GM23338 (cell line): ENCODE results near the gene KSR2. TPM values are rescaled to one million over a fixed set of nuclear protein-coding genes. Genes with fewer than 3 reads are reported as not detected.

Source experiments
- ATAC-seq: fragments of 200-7000 bp; cut with Tn5 transposase; 3 replicates; pipeline ENCODE4 v1.9.1; 2020
- DNase-seq: peaks from one replicate; pipeline ENCODE4 v3.0.0-alpha.2; 2015; ENCODE audit warnings: low spot score
- H2AFZ ChIP-seq: fragments of 200-600 bp; sonication (generic); 2 replicates; pipeline ENCODE4 v1.8.0; 2016; ENCODE audit warnings: antibody characterized with exemption, mild to moderate bottlenecking, moderate library complexity
- H3F3A ChIP-seq: fragments of 200-600 bp; sonication (generic); replicated peaks from 2 replicates; pipeline ENCODE4 v1.8.0; 2017; ENCODE audit warnings: antibody characterized with exemption, mixed run types, low read depth
- H3K27ac ChIP-seq: fragments of 200-600 bp; sonication (generic); 2 replicates; pipeline ENCODE4 v1.6.1; 2016; ENCODE audit warnings: low read depth
- H3K27me3 ChIP-seq: fragments of 200-600 bp; sonication (generic); 2 replicates; pipeline ENCODE4 v1.8.0; 2016; ENCODE audit warnings: mild to moderate bottlenecking, mixed run types, moderate library complexity; ENCODE audit not compliant: insufficient read depth
- H3K36me3 ChIP-seq: fragments of 200-600 bp; sonication (generic); 2 replicates; pipeline ENCODE4 v1.8.0; 2016; ENCODE audit warnings: mild to moderate bottlenecking; ENCODE audit not compliant: insufficient read depth
- H3K4me1 ChIP-seq: fragments of 200-600 bp; sonication (generic); 2 replicates; pipeline ENCODE4 v1.8.0; 2016; ENCODE audit warnings: mild to moderate bottlenecking, moderate library complexity; ENCODE audit not compliant: insufficient read depth
- H3K4me2 ChIP-seq: fragments of 200-600 bp; sonication (generic); 2 replicates; pipeline ENCODE4 v1.7.1; 2017; ENCODE audit warnings: mixed run types
- H3K4me3 ChIP-seq: fragments of 200-600 bp; sonication (generic); 2 replicates; pipeline ENCODE4 v1.6.1; 2016; ENCODE audit warnings: mixed run types
- H3K79me2 ChIP-seq: fragments of 200-600 bp; sonication (generic); replicated peaks from 2 replicates; pipeline ENCODE4 v1.8.0; 2017; ENCODE audit warnings: mild to moderate bottlenecking; ENCODE audit not compliant: insufficient read depth
- H3K9me2 ChIP-seq: fragments of 200-600 bp; sonication (generic); 2 replicates; pipeline ENCODE4 v1.8.0; 2017; ENCODE audit not compliant: insufficient read depth
- H4K20me1 ChIP-seq: fragments of 200-600 bp; sonication (generic); replicated peaks from 2 replicates; pipeline ENCODE4 v1.8.0; 2017; ENCODE audit warnings: mild to moderate bottlenecking; ENCODE audit not compliant: insufficient read depth
- H3K27ac Mint-ChIP-seq: 2 replicates; pipeline ENCODE4 v1.8.0; 2020; ENCODE audit warnings: inconsistent platforms, mild to moderate bottlenecking, moderate library complexity, mixed read lengths
- H3K27me3 Mint-ChIP-seq: 3 replicates; pipeline ENCODE4 v1.8.0; 2022; ENCODE audit warnings: low read depth, mild to moderate bottlenecking, moderate library complexity, mixed read lengths, inconsistent platforms; ENCODE audit not compliant: insufficient read depth, poor library complexity
- H3K36me3 Mint-ChIP-seq: 3 replicates; pipeline ENCODE4 v1.8.0; 2021; ENCODE audit warnings: low read depth, mild to moderate bottlenecking, inconsistent platforms, moderate library complexity, mixed read lengths
- H3K4me1 Mint-ChIP-seq: 3 replicates; pipeline ENCODE4 v1.8.0; 2020; ENCODE audit warnings: mild to moderate bottlenecking, inconsistent platforms, mixed read lengths
- H3K4me3 Mint-ChIP-seq: 3 replicates; pipeline ENCODE4 v1.8.0; 2021; ENCODE audit warnings: moderate library complexity, mild to moderate bottlenecking, inconsistent platforms, mixed read lengths
- H3K9me3 Mint-ChIP-seq: 3 replicates; pipeline ENCODE4 v1.8.0; 2020; ENCODE audit warnings: moderate library complexity, mild to moderate bottlenecking, inconsistent platforms, mixed read lengths
- CREB1 ChIP-seq: fragments of 250-450 bp; sonication (Bioruptor Pico); IDR thresholded peaks from 2 replicates; pipeline ENCODE4 v1.5.0; 2020; ENCODE audit warnings: low read depth, mild to moderate bottlenecking, moderate library complexity
- EZH2 ChIP-seq: fragments of 200-600 bp; sonication (generic); IDR thresholded peaks from one replicate; pipeline ENCODE4 v1.8.0; 2017; ENCODE audit warnings: antibody characterized with exemption, mild to moderate bottlenecking, low read depth; ENCODE audit not compliant: unreplicated experiment
- JUNB ChIP-seq: IDR thresholded peaks from one replicate; pipeline ENCODE4 v1.6.1; 2016; ENCODE audit warnings: antibody characterized with exemption; ENCODE audit not compliant: unreplicated experiment
- POLR2AphosphoS5 ChIP-seq: IDR thresholded peaks from 2 replicates; pipeline ENCODE4 v1.6.1; 2016; ENCODE audit warnings: antibody characterized with exemption, low read depth
- STAT1 ChIP-seq: IDR thresholded peaks from one replicate; pipeline ENCODE4 v1.6.1; 2016; ENCODE audit warnings: antibody characterized with exemption; ENCODE audit not compliant: unreplicated experiment
- ZNF114 ChIP-seq: fragments of 250-450 bp; sonication (Bioruptor Pico); IDR thresholded peaks from 2 replicates; pipeline ENCODE4 v1.5.0; 2020; ENCODE audit warnings: mild to moderate bottlenecking, moderate library complexity
- ZNF331 ChIP-seq: fragments of 250-450 bp; sonication (Bioruptor Pico); IDR thresholded peaks from 2 replicates; pipeline ENCODE4 v1.5.0; 2020; ENCODE audit warnings: low read depth, mild to moderate bottlenecking, moderate library complexity
- polyA plus RNA-seq: library from polyadenylated mRNA; unstranded; fragments of >200 nt; fragmentation: Nextera tagmentation; extraction: Ambion mirVana; gene quantifications from 2 replicates; pipeline ENCODE4 v1.2.1, GENCODE V29; 2016
- total RNA-seq: library from RNA; depleted of rRNA; stranded (reverse); fragments of >200 nt; shearing (Covaris generic); gene quantifications from 2 replicates; pipeline ENCODE4 v1.2.3, GENCODE V29; 2014
- TF ChIP-seq, protein P1 (sequence below): IDR thresholded peaks from one replicate; pipeline ENCODE4 v1.6.1; 2018; ENCODE audit warnings: antibody characterized with exemption; ENCODE audit not compliant: unreplicated experiment
- TF ChIP-seq, protein P2 (sequence below), 2 experiments: fragments of 200-600 bp in 1 of 2; sonication (generic) in 1 of 2; conservative IDR thresholded peaks; 2 replicates each; pipeline versions ENCODE4 v1.5.1 to v1.6.1; 2016 to 2017; ENCODE audit warnings: antibody characterized with exemption in 2 of 2, low read depth in 2 of 2, mild to moderate bottlenecking in 2 of 2, moderate library complexity in 1 of 2
- TF ChIP-seq, protein P3 (sequence below): fragments of 250-450 bp; sonication (Bioruptor Pico); IDR thresholded peaks from 2 replicates; pipeline ENCODE4 v1.5.0; 2020; ENCODE audit warnings: mild to moderate bottlenecking, moderate library complexity

The KSR2 gene
- total and polyA plus RNA-seq, 2 experiments from 2014 or later: 1.1 to 2.7 TPM

DNA sequence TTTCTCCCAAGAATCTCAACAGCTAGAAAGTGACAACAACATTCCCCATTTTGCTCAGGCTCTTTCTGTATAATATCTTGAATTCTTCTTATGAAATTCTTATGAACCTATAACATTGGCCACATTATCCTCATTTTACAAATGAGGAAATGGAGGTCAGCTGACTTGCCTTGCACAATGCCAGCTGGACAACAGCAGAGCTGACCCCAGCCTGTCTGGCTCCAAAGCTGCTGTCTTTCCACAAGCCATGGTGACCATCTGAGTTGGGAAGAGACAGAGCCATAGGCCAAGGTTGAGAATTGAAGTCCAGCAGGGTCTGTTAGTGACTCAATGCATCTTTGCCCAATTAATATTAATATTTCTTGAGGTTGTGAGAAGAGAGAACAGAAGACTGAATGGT lies 87.3 kb downstream of the KSR2 start:
- Mint-ChIP-seq H3K27ac (no peak overlapping the region), H3K27me3 (peaks cover 6% of the 10 kb centered on the region), H3K4me1 (peaks cover 11% of the 10 kb centered on the region; the same call in 2 of the 3 replicates), H3K4me3 (no peak overlapping the region), H3K9me3 (no peaks in the 10 kb centered on the region; the same call in 2 of the 3 replicates), H3K36me3 (no peaks in the 10 kb centered on the region)
- Histone ChIP-seq H3K4me2 (no peak overlapping the region), H3K27ac (no peak overlapping the region), H3K36me3 (no peaks in the 10 kb centered on the region), H3K27me3 (no peaks in the 10 kb centered on the region), H3F3A (no peaks in the 10 kb centered on the region), H4K20me1 (no peaks in the 10 kb centered on the region), H2AFZ (no peak overlapping the region), H3K9me2 (peaks cover 8% of the 10 kb centered on the region), H3K79me2 (no peaks in the 10 kb centered on the region), H3K4me3 (no peak overlapping the region), H3K4me1 (no peaks in the 10 kb centered on the region; the same call in 1 of the 2 replicates)
- DNase-seq (no peak), ATAC-seq (no peak)
- TF ChIP-seq, protein P1, sequence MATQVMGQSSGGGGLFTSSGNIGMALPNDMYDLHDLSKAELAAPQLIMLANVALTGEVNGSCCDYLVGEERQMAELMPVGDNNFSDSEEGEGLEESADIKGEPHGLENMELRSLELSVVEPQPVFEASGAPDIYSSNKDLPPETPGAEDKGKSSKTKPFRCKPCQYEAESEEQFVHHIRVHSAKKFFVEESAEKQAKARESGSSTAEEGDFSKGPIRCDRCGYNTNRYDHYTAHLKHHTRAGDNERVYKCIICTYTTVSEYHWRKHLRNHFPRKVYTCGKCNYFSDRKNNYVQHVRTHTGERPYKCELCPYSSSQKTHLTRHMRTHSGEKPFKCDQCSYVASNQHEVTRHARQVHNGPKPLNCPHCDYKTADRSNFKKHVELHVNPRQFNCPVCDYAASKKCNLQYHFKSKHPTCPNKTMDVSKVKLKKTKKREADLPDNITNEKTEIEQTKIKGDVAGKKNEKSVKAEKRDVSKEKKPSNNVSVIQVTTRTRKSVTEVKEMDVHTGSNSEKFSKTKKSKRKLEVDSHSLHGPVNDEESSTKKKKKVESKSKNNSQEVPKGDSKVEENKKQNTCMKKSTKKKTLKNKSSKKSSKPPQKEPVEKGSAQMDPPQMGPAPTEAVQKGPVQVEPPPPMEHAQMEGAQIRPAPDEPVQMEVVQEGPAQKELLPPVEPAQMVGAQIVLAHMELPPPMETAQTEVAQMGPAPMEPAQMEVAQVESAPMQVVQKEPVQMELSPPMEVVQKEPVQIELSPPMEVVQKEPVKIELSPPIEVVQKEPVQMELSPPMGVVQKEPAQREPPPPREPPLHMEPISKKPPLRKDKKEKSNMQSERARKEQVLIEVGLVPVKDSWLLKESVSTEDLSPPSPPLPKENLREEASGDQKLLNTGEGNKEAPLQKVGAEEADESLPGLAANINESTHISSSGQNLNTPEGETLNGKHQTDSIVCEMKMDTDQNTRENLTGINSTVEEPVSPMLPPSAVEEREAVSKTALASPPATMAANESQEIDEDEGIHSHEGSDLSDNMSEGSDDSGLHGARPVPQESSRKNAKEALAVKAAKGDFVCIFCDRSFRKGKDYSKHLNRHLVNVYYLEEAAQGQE: no peak
- TF ChIP-seq STAT1: no peak

DNA sequence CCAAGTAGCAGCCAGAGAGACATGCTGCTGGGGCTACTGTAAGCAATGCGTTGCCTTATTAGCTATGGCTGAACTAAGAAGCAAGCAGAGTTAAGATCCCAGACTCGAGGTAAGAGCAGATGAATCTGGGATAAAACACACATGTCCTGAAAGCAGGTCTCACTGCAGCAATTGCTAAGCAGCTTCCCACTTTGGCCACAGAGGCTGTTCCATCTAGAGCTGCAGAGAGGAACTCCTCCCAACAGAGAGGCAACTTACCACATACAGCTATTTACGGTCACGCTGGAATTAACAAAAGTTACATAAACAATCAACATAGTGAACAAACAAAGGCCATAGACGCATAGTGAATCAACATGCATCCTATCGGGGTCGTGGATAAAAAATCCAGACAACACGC lies 90.2 kb downstream of the KSR2 start:
- H3K27ac Mint-ChIP-seq: no peak overlapping the region
- TF ChIP-seq ZNF114 (CRISPR knock-in tag) (no peak), EZH2 (no peak), JUNB (no peak), POLR2AphosphoS5 (no peak), CREB1 (CRISPR knock-in tag) (no peak), ZNF331 (no peak)
- TF ChIP-seq, protein P2, sequence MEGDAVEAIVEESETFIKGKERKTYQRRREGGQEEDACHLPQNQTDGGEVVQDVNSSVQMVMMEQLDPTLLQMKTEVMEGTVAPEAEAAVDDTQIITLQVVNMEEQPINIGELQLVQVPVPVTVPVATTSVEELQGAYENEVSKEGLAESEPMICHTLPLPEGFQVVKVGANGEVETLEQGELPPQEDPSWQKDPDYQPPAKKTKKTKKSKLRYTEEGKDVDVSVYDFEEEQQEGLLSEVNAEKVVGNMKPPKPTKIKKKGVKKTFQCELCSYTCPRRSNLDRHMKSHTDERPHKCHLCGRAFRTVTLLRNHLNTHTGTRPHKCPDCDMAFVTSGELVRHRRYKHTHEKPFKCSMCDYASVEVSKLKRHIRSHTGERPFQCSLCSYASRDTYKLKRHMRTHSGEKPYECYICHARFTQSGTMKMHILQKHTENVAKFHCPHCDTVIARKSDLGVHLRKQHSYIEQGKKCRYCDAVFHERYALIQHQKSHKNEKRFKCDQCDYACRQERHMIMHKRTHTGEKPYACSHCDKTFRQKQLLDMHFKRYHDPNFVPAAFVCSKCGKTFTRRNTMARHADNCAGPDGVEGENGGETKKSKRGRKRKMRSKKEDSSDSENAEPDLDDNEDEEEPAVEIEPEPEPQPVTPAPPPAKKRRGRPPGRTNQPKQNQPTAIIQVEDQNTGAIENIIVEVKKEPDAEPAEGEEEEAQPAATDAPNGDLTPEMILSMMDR (conservative IDR thresholded peaks at IDR 0.05; ENCODE audit: low read depth in 2 of 2): no peak
- TF ChIP-seq, protein P3, sequence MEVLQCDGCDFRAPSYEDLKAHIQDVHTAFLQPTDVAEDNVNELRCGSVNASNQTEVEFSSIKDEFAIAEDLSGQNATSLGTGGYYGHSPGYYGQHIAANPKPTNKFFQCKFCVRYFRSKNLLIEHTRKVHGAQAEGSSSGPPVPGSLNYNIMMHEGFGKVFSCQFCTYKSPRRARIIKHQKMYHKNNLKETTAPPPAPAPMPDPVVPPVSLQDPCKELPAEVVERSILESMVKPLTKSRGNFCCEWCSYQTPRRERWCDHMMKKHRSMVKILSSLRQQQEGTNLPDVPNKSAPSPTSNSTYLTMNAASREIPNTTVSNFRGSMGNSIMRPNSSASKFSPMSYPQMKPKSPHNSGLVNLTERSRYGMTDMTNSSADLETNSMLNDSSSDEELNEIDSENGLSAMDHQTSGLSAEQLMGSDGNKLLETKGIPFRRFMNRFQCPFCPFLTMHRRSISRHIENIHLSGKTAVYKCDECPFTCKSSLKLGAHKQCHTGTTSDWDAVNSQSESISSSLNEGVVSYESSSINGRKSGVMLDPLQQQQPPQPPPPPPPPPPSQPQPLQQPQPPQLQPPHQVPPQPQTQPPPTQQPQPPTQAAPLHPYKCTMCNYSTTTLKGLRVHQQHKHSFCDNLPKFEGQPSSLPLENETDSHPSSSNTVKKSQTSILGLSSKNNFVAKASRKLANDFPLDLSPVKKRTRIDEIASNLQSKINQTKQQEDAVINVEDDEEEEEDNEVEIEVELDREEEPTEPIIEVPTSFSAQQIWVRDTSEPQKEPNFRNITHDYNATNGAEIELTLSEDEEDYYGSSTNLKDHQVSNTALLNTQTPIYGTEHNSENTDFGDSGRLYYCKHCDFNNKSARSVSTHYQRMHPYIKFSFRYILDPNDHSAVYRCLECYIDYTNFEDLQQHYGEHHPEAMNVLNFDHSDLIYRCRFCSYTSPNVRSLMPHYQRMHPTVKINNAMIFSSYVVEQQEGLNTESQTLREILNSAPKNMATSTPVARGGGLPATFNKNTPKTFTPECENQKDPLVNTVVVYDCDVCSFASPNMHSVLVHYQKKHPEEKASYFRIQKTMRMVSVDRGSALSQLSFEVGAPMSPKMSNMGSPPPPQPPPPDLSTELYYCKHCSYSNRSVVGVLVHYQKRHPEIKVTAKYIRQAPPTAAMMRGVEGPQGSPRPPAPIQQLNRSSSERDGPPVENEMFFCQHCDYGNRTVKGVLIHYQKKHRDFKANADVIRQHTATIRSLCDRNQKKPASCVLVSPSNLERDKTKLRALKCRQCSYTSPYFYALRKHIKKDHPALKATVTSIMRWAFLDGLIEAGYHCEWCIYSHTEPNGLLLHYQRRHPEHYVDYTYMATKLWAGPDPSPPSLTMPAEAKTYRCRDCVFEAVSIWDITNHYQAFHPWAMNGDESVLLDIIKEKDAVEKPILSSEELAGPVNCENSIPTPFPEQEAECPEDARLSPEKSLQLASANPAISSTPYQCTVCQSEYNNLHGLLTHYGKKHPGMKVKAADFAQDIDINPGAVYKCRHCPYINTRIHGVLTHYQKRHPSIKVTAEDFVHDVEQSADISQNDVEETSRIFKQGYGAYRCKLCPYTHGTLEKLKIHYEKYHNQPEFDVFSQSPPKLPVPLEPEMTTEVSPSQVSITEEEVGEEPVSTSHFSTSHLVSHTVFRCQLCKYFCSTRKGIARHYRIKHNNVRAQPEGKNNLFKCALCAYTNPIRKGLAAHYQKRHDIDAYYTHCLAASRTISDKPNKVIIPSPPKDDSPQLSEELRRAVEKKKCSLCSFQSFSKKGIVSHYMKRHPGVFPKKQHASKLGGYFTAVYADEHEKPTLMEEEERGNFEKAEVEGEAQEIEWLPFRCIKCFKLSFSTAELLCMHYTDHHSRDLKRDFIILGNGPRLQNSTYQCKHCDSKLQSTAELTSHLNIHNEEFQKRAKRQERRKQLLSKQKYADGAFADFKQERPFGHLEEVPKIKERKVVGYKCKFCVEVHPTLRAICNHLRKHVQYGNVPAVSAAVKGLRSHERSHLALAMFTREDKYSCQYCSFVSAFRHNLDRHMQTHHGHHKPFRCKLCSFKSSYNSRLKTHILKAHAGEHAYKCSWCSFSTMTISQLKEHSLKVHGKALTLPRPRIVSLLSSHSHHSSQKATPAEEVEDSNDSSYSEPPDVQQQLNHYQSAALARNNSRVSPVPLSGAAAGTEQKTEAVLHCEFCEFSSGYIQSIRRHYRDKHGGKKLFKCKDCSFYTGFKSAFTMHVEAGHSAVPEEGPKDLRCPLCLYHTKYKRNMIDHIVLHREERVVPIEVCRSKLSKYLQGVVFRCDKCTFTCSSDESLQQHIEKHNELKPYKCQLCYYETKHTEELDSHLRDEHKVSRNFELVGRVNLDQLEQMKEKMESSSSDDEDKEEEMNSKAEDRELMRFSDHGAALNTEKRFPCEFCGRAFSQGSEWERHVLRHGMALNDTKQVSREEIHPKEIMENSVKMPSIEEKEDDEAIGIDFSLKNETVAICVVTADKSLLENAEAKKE (CRISPR knock-in tag): no peak

More for the DNA sequence above, 90.2 kb downstream of the KSR2 start:
- Histone ChIP-seq H3K36me3 (no peaks in the 10 kb centered on the region), H3K79me2 (no peaks in the 10 kb centered on the region), H2AFZ (no peak overlapping the region; the same call in 1 of the 2 replicates), H3K27ac (no peak overlapping the region), H3K9me2 (peaks cover 8% of the 10 kb centered on the region), H3K4me3 (no peak overlapping the region), H4K20me1 (0 out of 2 replicates have a peak, but pooled peaks cover 7% of the 10 kb centered on the region), H3K27me3 (no peaks in the 10 kb centered on the region), H3F3A (no peaks in the 10 kb centered on the region), H3K4me2 (no peak overlapping the region), H3K4me1 (peaks cover 4% of the 10 kb centered on the region; the same call in 1 of the 2 replicates)
- H3K4me3 Mint-ChIP-seq: no peak overlapping the region
- no peaks in the 10 kb centered on the region for H3K36me3 Mint-ChIP-seq
- no peak for ATAC-seq
- DNase-seq: no peak
- H3K27me3 Mint-ChIP-seq: peaks cover 11% of the 10 kb centered on the region
- H3K9me3 Mint-ChIP-seq: no peaks in the 10 kb centered on the region; the same call in 2 of the 3 replicates
- H3K4me1 Mint-ChIP-seq: peaks cover 23% of the 10 kb centered on the region
